ENCODE measurements around the gene POLR1D. TPM values are rescaled to one million over a fixed set of nuclear protein-coding genes. Genes with fewer than 3 reads are reported as not detected.

POLR1D gene
- total RNA-seq, 4 donors from 2014 or later, result 63.8 to 81.5 (median 73.3) TPM

GRCh38 chr13:27620377-27621115 lies 1.1 kb upstream of the POLR1D start, which contains the start of gene LNX2:
Gene LNX2 (minus strand): TSS chr13:27620529. CDS start chr13:27581703, 38,826 bp downstream.
- H3K4me1 ChIP-seq, result peaks cover 0 to 47% (median 17%) of the 10 kb centered on the region in 4 donors
- peak; percentile 96 to 98 for DNase-seq (ENCODE audit: low spot score in 2 of 2)
- H3K36me3 ChIP-seq, result peaks cover 0 to 9% (median 0%) of the 10 kb centered on the region in 3 donors
- no peaks in the 10 kb centered on the region for H3K27me3 ChIP-seq
- peak within 1 kb of the TSS; percentile 91 to 96 (median 94) for H3K27ac ChIP-seq
- TF ChIP-seq POLR2A (IDR thresholded peaks at IDR 0.05) (peak; percentile 59 to 91), EP300 (IDR thresholded peaks at IDR 0.05) (peak in 1 of 2 donors; percentile 91), CTCF (IDR thresholded peaks at IDR 0.05) (peak in 1 of 5 experiments; percentile 41)
- no peaks in the 10 kb centered on the region for H3K9me3 ChIP-seq
- WGBS, 2 donors, result 1% methylated on average over 24 to 33 of the region's 79 CpGs
- H3K4me3 ChIP-seq, result peak within 1 kb of the TSS; percentile 69 to 92 (median 92)

DNA sequence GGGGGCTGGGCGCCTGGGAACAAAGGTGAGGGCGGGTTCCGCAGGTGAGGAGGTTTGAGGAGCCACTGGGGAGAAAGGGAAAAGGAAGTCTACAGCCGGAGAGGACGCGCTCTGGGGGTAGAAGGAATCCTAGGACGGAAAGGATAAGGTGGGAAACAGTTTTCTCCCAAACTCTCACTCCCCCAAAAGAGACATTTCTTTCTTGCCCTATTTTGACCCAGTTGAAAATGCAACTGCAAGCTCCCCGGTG lies 651 bp upstream of the POLR1D start:
- H3K27me3 ChIP-seq, result no peaks in the 10 kb centered on the region
- H3K27ac ChIP-seq, result peak overlapping the region; percentile 91 to 96 (median 94)
- peaks cover 0 to 9% (median 0%) of the 10 kb centered on the region in 3 donors for H3K36me3 ChIP-seq
- no peaks in the 10 kb centered on the region for H3K9me3 ChIP-seq
- 0% methylated on average over 8 of the region's 8 CpGs for WGBS, 2 donors
- H3K4me1 ChIP-seq, result peaks cover 0 to 47% (median 17%) of the 10 kb centered on the region in 4 donors
- peak overlapping the region; percentile 69 to 92 (median 92) for H3K4me3 ChIP-seq
- no peak for TF ChIP-seq EP300 (IDR thresholded peaks at IDR 0.05)
- no peak for TF ChIP-seq POLR2A (IDR thresholded peaks at IDR 0.05)
- TF ChIP-seq CTCF (IDR thresholded peaks at IDR 0.05), result no peak
- DNase-seq (ENCODE audit: low spot score in 2 of 2), result no peak

- Histone ChIP-seq H3K27ac (peak overlapping the region; percentile 91 to 96 (median 94)), H3K27me3 (no peaks in the 10 kb centered on the region), H3K4me1 (peaks cover 0 to 47% (median 17%) of the 10 kb centered on the region in 4 donors), H3K4me3 (peak overlapping the region; percentile 69 to 92 (median 92)), H3K9me3 (no peaks in the 10 kb centered on the region), H3K36me3 (peaks cover 0 to 9% (median 0%) of the 10 kb centered on the region in 3 donors)
- 8 to 10% methylated on average over 13 of the region's 13 CpGs for WGBS, 2 donors
- DNase-seq (ENCODE audit: low spot score in 2 of 2), result peak in 1 of 2 donors; percentile 5
- TF ChIP-seq EP300 (IDR thresholded peaks at IDR 0.05), result peak in 1 of 2 donors; percentile 2
- TF ChIP-seq POLR2A (IDR thresholded peaks at IDR 0.05), result no peak
These were observed 569 bp downstream of the POLR1D start for GRCh38 chr13:27622102-27622820.

DNA sequence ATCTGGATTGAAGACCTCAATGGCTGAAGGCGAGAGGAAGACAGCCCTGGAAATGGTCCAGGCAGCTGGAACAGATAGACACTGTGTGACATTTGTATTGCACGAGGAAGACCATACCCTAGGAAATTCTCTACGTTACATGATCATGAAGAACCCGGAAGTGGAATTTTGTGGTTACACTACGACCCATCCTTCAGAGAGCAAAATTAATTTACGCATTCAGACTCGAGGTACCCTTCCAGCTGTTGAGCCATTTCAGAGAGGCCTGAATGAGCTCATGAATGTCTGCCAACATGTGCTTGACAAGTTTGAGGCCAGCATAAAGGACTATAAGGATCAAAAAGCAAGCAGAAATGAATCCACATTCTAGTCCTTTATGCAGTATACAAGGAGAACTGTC lies 1.2 kb downstream of the POLR1D start:
- peaks cover 0 to 43% (median 17%) of the 10 kb centered on the region in 4 donors for H3K4me1 ChIP-seq
- H3K9me3 ChIP-seq, result no peaks in the 10 kb centered on the region
- H3K27me3 ChIP-seq, result no peaks in the 10 kb centered on the region
- H3K27ac ChIP-seq, result no peak overlapping the region
- H3K4me3 ChIP-seq, result peak overlapping the region in 1 of 4 donors; percentile 92
- peaks cover 0 to 9% (median 0%) of the 10 kb centered on the region in 3 donors for H3K36me3 ChIP-seq
- no peak for DNase-seq (ENCODE audit: low spot score in 2 of 2)
- no peak for TF ChIP-seq CTCF (IDR thresholded peaks at IDR 0.05)
- TF ChIP-seq EP300 (IDR thresholded peaks at IDR 0.05), result no peak
- no peak for TF ChIP-seq POLR2A (IDR thresholded peaks at IDR 0.05)
- 75 to 79% methylated on average over 7 of the region's 7 CpGs for WGBS, 2 donors

DNA sequence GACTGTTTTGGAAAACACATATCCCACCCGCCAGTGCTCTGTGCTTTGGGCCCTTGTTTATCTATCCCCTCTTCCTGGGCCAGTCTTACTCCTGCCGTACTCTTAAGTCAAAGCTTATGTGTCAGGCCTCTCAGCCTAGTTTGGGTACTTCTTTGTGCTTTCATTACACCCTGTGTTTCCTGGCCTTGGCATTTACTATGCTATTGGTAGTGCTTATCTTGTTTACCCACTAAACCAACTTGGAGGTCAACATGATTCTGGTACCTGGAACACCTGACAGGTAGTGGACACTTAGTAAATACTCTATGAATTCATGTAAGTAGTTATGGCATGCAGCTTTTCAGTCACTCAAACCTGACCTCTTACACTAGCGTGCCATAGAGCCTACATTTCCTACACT lies 2.4 kb downstream of the POLR1D start:
- H3K27ac ChIP-seq, result no peak overlapping the region
- H3K36me3 ChIP-seq, result peaks cover 0 to 9% (median 0%) of the 10 kb centered on the region in 3 donors
- H3K4me3 ChIP-seq, result no peak overlapping the region
- no peaks in the 10 kb centered on the region for H3K27me3 ChIP-seq
- 91 to 93% methylated on average over 3 of the region's 3 CpGs for WGBS, 2 donors
- peaks cover 0 to 31% (median 11%) of the 10 kb centered on the region in 4 donors for H3K4me1 ChIP-seq
- TF ChIP-seq EP300 (IDR thresholded peaks at IDR 0.05), result no peak
- H3K9me3 ChIP-seq, result no peaks in the 10 kb centered on the region
- no peak for DNase-seq (ENCODE audit: low spot score in 2 of 2)

GRCh38 chr13:27625839-27626238 lies 4.1 kb downstream of the POLR1D start:
- 81 to 82% methylated on average over 2 of the region's 2 CpGs for WGBS, 2 donors
- H3K27me3 ChIP-seq, result no peaks in the 10 kb centered on the region
- H3K27ac ChIP-seq, result no peak overlapping the region
- H3K36me3 ChIP-seq, result peaks cover 0 to 9% (median 0%) of the 10 kb centered on the region in 3 donors
- no peaks in the 10 kb centered on the region for H3K9me3 ChIP-seq
- no peak for TF ChIP-seq EP300 (IDR thresholded peaks at IDR 0.05)
- no peak for TF ChIP-seq CTCF (IDR thresholded peaks at IDR 0.05)
- TF ChIP-seq POLR2A (IDR thresholded peaks at IDR 0.05), result no peak
- H3K4me1 ChIP-seq, result peaks cover 0 to 27% (median 8%) of the 10 kb centered on the region in 4 donors
- no peak overlapping the region for H3K4me3 ChIP-seq
- no peak for DNase-seq (ENCODE audit: low spot score in 2 of 2)

Data from tibial nerve (tissue), 4 donors.